Measurements from ENCODE around the gene CDSN. TPM values are rescaled to one million over a fixed set of nuclear protein-coding genes. Genes with fewer than 3 reads are reported as not detected.
"Not testable (repeated sequence)": the region's sequence is repeated elsewhere in the genome, so short reads cannot be mapped to it uniquely, and the experiment has no call there.

Gene CDSN
- total RNA-seq (not detected), total RNA-seq (0 to 0.07 (median 0) reads per million in 29 experiments)
- not detected for total RNA-seq (2013)

- Mint-ChIP-seq H3K27me3 (peaks cover 7 to 19% of the 10 kb centered on the region in 2 donors), H3K9me3 (no peaks in the 10 kb centered on the region), H3K36me3 (no peaks in the 10 kb centered on the region), H3K4me1 (peaks cover 0 to 4% (median under 1%) of the 10 kb centered on the region in 3 donors), H3K27ac (no peak within 1 kb of the TSS), H3K4me3 (no peak within 1 kb of the TSS)
- no peaks in the 10 kb centered on the region for H3K36me3 ChIP-seq (ENCODE audit: control insufficient read depth in 2 of 2, extremely low read depth in 1 of 2, insufficient read depth in 1 of 2, low read length in 1 of 2)
- H3K27ac ChIP-seq (ENCODE audit: low read length) = no peak within 1 kb of the TSS
- ChIA-PET POLR2A (no interaction called here), CTCF (no interaction called here)
- no peak within 1 kb of the TSS for H3K4me3 ChIP-seq (ENCODE audit: control insufficient read depth in 1 of 2, extremely low read depth in 1 of 2, low read length in 1 of 2)
- DNase-seq = no peak
- no peak for ATAC-seq (replicated peaks in 1 of 4)
- H3K27me3 ChIP-seq (replicated peaks in 1 of 2; ENCODE audit: control insufficient read depth in 2 of 2, extremely low read depth in 1 of 2, insufficient read depth in 2 of 2, low read length in 1 of 2) = peaks cover 0 to 36% of the 10 kb centered on the region in 2 experiments
- H3K9me3 ChIP-seq = no peaks in the 10 kb centered on the region
- 71% methylated on average over 20 of the region's 26 CpGs for WGBS (ENCODE audit: insufficient coverage)
- H3K4me1 ChIP-seq (ENCODE audit: control insufficient read depth in 1 of 2, extremely low read depth in 1 of 2, insufficient read depth in 2 of 2, low read length in 2 of 2) = no peaks in the 10 kb centered on the region
Measured at GRCh38 chr6:31120151-31120915, at the start of gene CDSN. TSS of gene CDSN (minus strand) at chr6:31120446. CDS start at chr6:31120419, 27 bp downstream.

GRCh38 chr6:31169123-31169857, 49.0 kb upstream of the CDSN start:
- Mint-ChIP-seq H3K27me3 (no peaks in the 10 kb centered on the region), H3K9me3 (no peaks in the 10 kb centered on the region)
- CTCF ChIA-PET = no interaction called here

GRCh38 chr6:31168606-31169005, 48.4 kb upstream of the CDSN start:
- no peaks in the 10 kb centered on the region for H3K27me3 ChIP-seq (replicated peaks in 1 of 2; ENCODE audit: control insufficient read depth in 2 of 2, extremely low read depth in 1 of 2, insufficient read depth in 2 of 2, low read length in 1 of 2)
- H3K9me3 ChIP-seq = no peaks in the 10 kb centered on the region
- Mint-ChIP-seq H3K9me3 (no peaks in the 10 kb centered on the region), H3K27ac (no peak overlapping the region), H3K36me3 (no peaks in the 10 kb centered on the region), H3K4me3 (no peak overlapping the region), H3K4me1 (peaks cover 0 to 5% (median 0%) of the 10 kb centered on the region in 3 donors), H3K27me3 (no peaks in the 10 kb centered on the region)
- ATAC-seq (replicated peaks in 1 of 4) (no peak), DNase-seq (no peak)
- ChIA-PET CTCF (no interaction called here), POLR2A (interaction anchor here in 1 of 2 donors (0.6 kb wide), 1 partner anchor 8 kb away, joined by 9 read pairs; no protein-coding TSS in a partner anchor)
- H3K4me1 ChIP-seq (ENCODE audit: control insufficient read depth in 1 of 2, extremely low read depth in 1 of 2, insufficient read depth in 2 of 2, low read length in 2 of 2) = no peaks in the 10 kb centered on the region
- H3K27ac ChIP-seq (ENCODE audit: low read length) = no peak overlapping the region
- H3K36me3 ChIP-seq (ENCODE audit: control insufficient read depth in 2 of 2, extremely low read depth in 1 of 2, insufficient read depth in 1 of 2, low read length in 1 of 2) = no peaks in the 10 kb centered on the region
- 79% methylated on average over 2 of the region's 3 CpGs for WGBS (ENCODE audit: insufficient coverage)
- H3K4me3 ChIP-seq (ENCODE audit: control insufficient read depth in 1 of 2, extremely low read depth in 1 of 2, low read length in 1 of 2) = no peak overlapping the region

More at GRCh38 chr6:31169123-31169857, 49.0 kb upstream of the CDSN start:
- Mint-ChIP-seq H3K27ac (no peak overlapping the region), H3K4me3 (no peak overlapping the region), H3K4me1 (peaks cover 0 to 5% (median 0%) of the 10 kb centered on the region in 3 donors), H3K36me3 (no peaks in the 10 kb centered on the region)
- H3K4me1 ChIP-seq (ENCODE audit: control insufficient read depth in 1 of 2, extremely low read depth in 1 of 2, insufficient read depth in 2 of 2, low read length in 2 of 2) = no peaks in the 10 kb centered on the region
- DNase-seq (no peak), ATAC-seq (replicated peaks in 1 of 4) (no peak)
- H3K9me3 ChIP-seq = no peaks in the 10 kb centered on the region
- no peaks in the 10 kb centered on the region for H3K36me3 ChIP-seq (ENCODE audit: control insufficient read depth in 2 of 2, extremely low read depth in 1 of 2, insufficient read depth in 1 of 2, low read length in 1 of 2)
- H3K27ac ChIP-seq (ENCODE audit: low read length) = no peak overlapping the region
- 88% methylated on average over 6 of the region's 10 CpGs for WGBS (ENCODE audit: insufficient coverage)
- no peak overlapping the region for H3K4me3 ChIP-seq (ENCODE audit: control insufficient read depth in 1 of 2, extremely low read depth in 1 of 2, low read length in 1 of 2)
- POLR2A ChIA-PET = no interaction called here
- no peaks in the 10 kb centered on the region for H3K27me3 ChIP-seq (replicated peaks in 1 of 2; ENCODE audit: control insufficient read depth in 2 of 2, extremely low read depth in 1 of 2, insufficient read depth in 2 of 2, low read length in 1 of 2)

GRCh38 chr6:31165986-31166385, 45.7 kb upstream of the CDSN start:
- ChIA-PET POLR2A (no interaction called here), CTCF (no interaction called here)
- H3K36me3 ChIP-seq (ENCODE audit: control insufficient read depth in 2 of 2, extremely low read depth in 1 of 2, insufficient read depth in 1 of 2, low read length in 1 of 2) = peaks cover 0 to 5% of the 10 kb centered on the region in 2 donors
- H3K4me1 ChIP-seq (ENCODE audit: control insufficient read depth in 1 of 2, extremely low read depth in 1 of 2, insufficient read depth in 2 of 2, low read length in 2 of 2) = no peaks in the 10 kb centered on the region
- H3K4me3 ChIP-seq (ENCODE audit: control insufficient read depth in 1 of 2, extremely low read depth in 1 of 2, low read length in 1 of 2) = no peak overlapping the region
- Mint-ChIP-seq H3K27ac (no peak overlapping the region), H3K27me3 (no peaks in the 10 kb centered on the region), H3K36me3 (no peaks in the 10 kb centered on the region), H3K4me1 (peaks cover 0 to 7% (median 0%) of the 10 kb centered on the region in 3 donors), H3K4me3 (no peak overlapping the region), H3K9me3 (no peaks in the 10 kb centered on the region)
- 94% methylated on average over 2 of the region's 5 CpGs for WGBS (ENCODE audit: insufficient coverage)
- H3K27ac ChIP-seq (ENCODE audit: low read length) = no peak overlapping the region
- H3K27me3 ChIP-seq (replicated peaks in 1 of 2; ENCODE audit: control insufficient read depth in 2 of 2, extremely low read depth in 1 of 2, insufficient read depth in 2 of 2, low read length in 1 of 2) = no peaks in the 10 kb centered on the region
- H3K9me3 ChIP-seq = no peaks in the 10 kb centered on the region
- no peak for ATAC-seq (replicated peaks in 1 of 4)
- DNase-seq = no peak

GRCh38 chr6:31165064-31165832, 45.0 kb upstream of the CDSN start:
- 70% methylated on average over 6 of the region's 17 CpGs for WGBS (ENCODE audit: insufficient coverage)
- CTCF ChIA-PET = interaction anchor here in 1 of 2 donors (0.8 kb wide), 1 partner anchor 34 kb away, joined by 4 read pairs; no protein-coding TSS in a partner anchor
- H3K9me3 Mint-ChIP-seq; DNase-seq; H3K27ac Mint-ChIP-seq; H3K27me3 Mint-ChIP-seq; H3K36me3 ChIP-seq (ENCODE audit: control insufficient read depth in 2 of 2, extremely low read depth in 1 of 2, insufficient read depth in 1 of 2, low read length in 1 of 2); H3K4me1 Mint-ChIP-seq; H3K4me3 ChIP-seq (ENCODE audit: control insufficient read depth in 1 of 2, extremely low read depth in 1 of 2, low read length in 1 of 2); H3K9me3 ChIP-seq; H3K4me1 ChIP-seq (ENCODE audit: control insufficient read depth in 1 of 2, extremely low read depth in 1 of 2, insufficient read depth in 2 of 2, low read length in 2 of 2); ATAC-seq (replicated peaks in 1 of 4); H3K27me3 ChIP-seq (replicated peaks in 1 of 2; ENCODE audit: control insufficient read depth in 2 of 2, extremely low read depth in 1 of 2, insufficient read depth in 2 of 2, low read length in 1 of 2); H3K27ac ChIP-seq (ENCODE audit: low read length); H3K4me3 Mint-ChIP-seq; H3K36me3 Mint-ChIP-seq; POLR2A ChIA-PET: not testable (repeated sequence)

- H3K36me3 ChIP-seq (ENCODE audit: control insufficient read depth in 2 of 2, extremely low read depth in 1 of 2, insufficient read depth in 1 of 2, low read length in 1 of 2); H3K27ac ChIP-seq (ENCODE audit: low read length); H3K27me3 Mint-ChIP-seq; H3K36me3 Mint-ChIP-seq; H3K9me3 ChIP-seq; H3K9me3 Mint-ChIP-seq; H3K27me3 ChIP-seq (replicated peaks in 1 of 2; ENCODE audit: control insufficient read depth in 2 of 2, extremely low read depth in 1 of 2, insufficient read depth in 2 of 2, low read length in 1 of 2); ATAC-seq (replicated peaks in 1 of 4); H3K4me3 Mint-ChIP-seq; H3K4me1 ChIP-seq (ENCODE audit: control insufficient read depth in 1 of 2, extremely low read depth in 1 of 2, insufficient read depth in 2 of 2, low read length in 2 of 2); H3K27ac Mint-ChIP-seq; POLR2A ChIA-PET; DNase-seq; H3K4me3 ChIP-seq (ENCODE audit: control insufficient read depth in 1 of 2, extremely low read depth in 1 of 2, low read length in 1 of 2): not testable (repeated sequence)
- CTCF ChIA-PET = interaction anchor here in 1 of 2 donors (0.8 kb wide), 1 partner anchor 34 kb away, joined by 4 read pairs; no protein-coding TSS in a partner anchor
- no CpG with 5 or more reads among the region's 9 CpGs for WGBS (ENCODE audit: insufficient coverage)
- H3K4me1 Mint-ChIP-seq = peaks cover 0 to 12% (median 5%) of the 10 kb centered on the region in 3 donors
Measured at GRCh38 chr6:31164475-31165063, 44.3 kb upstream of the CDSN start.

Data from T-cell (primary cell).